NCI-H2196 treated with DMSO at 0.1 percent for 48 hours (cell line): ENCODE measurements around the gene TRMT10B.

Experiments used
- DNase-seq: peaks from one replicate; lab custom pipeline; 2025; ENCODE audit not compliant: unreplicated experiment; lab: John Stamatoyannopoulos, UW

TRMT10B gene

GRCh38 chr9:37753489-37754190 is at the start of gene TRMT10B:
TSS of gene TRMT10B (plus strand) at chr9:37753805. CDS start at chr9:37761932, 8,127 bp downstream.
- DNase-seq = peak; percentile 48

- no peak for DNase-seq
These were observed 47.8 kb upstream of the TRMT10B start for GRCh38 chr9:37705787-37706186.

GRCh38 chr9:37706290-37706689 is 47.3 kb upstream of the TRMT10B start:
- DNase-seq = no peak

- no peak for DNase-seq
These were observed 45.9 kb upstream of the TRMT10B start for GRCh38 chr9:37707748-37708147.

- no peak for DNase-seq
These were observed 43.6 kb upstream of the TRMT10B start for GRCh38 chr9:37710046-37710445.

GRCh38 chr9:37715260-37715659 is 38.3 kb upstream of the TRMT10B start:
- no peak for DNase-seq

GRCh38 chr9:37715991-37716505 is 37.6 kb upstream of the TRMT10B start:
- DNase-seq = no peak

GRCh38 chr9:37719526-37719925 is 34.1 kb upstream of the TRMT10B start:
- no peak for DNase-seq

- DNase-seq = no peak
These were observed 26.6 kb upstream of the TRMT10B start for GRCh38 chr9:37727013-37727412.

- DNase-seq = no peak
These were observed 24.1 kb upstream of the TRMT10B start for GRCh38 chr9:37729499-37729898.

- no peak for DNase-seq
These were observed 23.3 kb upstream of the TRMT10B start for GRCh38 chr9:37730256-37730655.

GRCh38 chr9:37730839-37731238 is 22.8 kb upstream of the TRMT10B start:
- DNase-seq = no peak

GRCh38 chr9:37732086-37732741 is 21.4 kb upstream of the TRMT10B start:
- DNase-seq = no peak

- DNase-seq = no peak
These were observed 20.7 kb upstream of the TRMT10B start for GRCh38 chr9:37732952-37733351.

- no peak for DNase-seq
These were observed 14.4 kb upstream of the TRMT10B start for GRCh38 chr9:37739222-37739621.

- no peak for DNase-seq
These were observed 13.5 kb upstream of the TRMT10B start for GRCh38 chr9:37740128-37740527.

GRCh38 chr9:37740631-37741328 is 12.8 kb upstream of the TRMT10B start:
- no peak for DNase-seq

GRCh38 chr9:37745970-37746369 is 7.6 kb upstream of the TRMT10B start:
- no peak for DNase-seq

- DNase-seq = no peak
These were observed 6.9 kb upstream of the TRMT10B start for GRCh38 chr9:37746448-37747270.

- DNase-seq = peak; percentile 52
These were observed 6.3 kb upstream of the TRMT10B start for GRCh38 chr9:37747271-37747753.

- DNase-seq = no peak
These were observed 4.5 kb upstream of the TRMT10B start for GRCh38 chr9:37749129-37749528.
